Limb (tissue), 2 donors: ENCODE results near the gene TMEM154.
"Not testable (repeated sequence)": the region's sequence is repeated elsewhere in the genome, so short reads cannot be mapped to it uniquely, and the experiment has no call there.

Experiments
- DNase-seq, 2 donors: peaks; one replicate each; pipeline ENCODE4 v3.0.0-alpha.2; 2016; ENCODE audit errors: extremely low spot score in 2 of 2

Gene TMEM154

DNA sequence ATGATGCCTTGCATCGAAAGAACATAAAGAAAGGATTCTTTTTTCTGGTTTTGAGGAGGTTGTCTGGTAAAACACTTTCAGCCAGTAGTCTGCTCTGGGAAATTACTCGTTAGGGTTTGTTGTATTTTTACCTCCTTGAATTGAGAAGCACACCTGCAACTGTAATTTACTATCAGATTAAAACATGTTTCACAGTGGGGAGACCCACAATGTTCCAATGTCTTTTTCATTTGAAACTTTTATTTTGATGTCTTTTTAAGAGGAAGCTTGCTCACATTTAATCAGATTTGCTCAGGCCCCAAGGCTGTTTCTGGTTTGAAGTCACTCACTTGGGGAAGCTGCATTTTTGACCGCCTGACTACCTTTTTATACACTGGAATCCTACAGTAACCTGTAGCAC, 12.0 kb downstream of the TMEM154 start:
- no peak for DNase-seq

DNA sequence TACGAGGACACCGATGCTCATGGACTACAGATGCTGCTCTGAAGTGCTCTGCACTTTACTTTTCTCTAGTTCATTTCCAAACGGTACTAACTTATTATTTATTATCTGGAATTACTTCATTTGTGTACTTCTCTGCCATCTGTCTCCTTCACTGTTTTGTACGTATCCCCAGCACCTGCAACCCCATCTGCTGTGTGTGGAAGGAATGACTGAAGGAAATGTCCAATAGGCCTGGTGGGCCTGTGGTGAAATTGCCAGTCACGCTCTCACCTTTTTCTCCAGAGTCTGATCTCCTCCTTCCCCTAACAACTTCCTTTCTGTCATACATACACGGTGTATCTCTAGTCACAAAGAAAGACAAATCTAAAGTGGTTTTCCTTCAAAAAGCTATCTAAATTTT, 12.9 kb downstream of the TMEM154 start:
- no peak for DNase-seq

DNA sequence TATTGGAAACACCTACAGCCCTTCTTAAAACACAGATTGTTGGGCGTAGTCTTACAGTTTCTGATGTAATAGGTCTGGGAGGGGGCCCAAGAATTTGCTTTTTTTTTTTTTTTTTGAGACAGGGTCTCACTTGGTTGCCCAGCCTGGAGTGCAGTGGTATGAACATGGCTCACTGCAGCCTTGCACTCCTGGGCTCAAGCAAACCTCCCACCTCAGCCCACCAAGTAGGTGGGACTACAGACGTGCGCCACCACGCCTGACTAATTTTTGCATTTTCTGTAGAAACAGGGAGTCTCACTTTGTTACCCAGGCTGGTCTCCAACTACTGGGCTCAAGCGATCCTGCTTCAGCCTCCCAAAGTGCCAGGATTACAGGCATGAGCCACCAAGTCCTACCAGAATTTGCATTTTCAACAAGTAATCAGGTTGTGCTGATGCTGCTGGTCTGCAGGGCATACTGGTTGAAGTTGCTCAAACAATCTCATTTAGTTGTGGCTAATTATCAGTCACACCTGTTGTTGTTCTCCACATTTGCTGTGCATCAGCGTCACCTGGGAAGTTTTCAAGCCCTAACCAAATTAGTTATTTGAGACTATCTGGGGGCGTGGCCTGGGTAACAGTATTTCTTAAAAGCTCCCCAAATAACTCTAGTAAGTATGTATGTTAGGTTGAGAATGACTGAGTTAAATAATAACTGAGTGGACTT, 14.0 kb downstream of the TMEM154 start:
- DNase-seq, result no peak

DNA sequence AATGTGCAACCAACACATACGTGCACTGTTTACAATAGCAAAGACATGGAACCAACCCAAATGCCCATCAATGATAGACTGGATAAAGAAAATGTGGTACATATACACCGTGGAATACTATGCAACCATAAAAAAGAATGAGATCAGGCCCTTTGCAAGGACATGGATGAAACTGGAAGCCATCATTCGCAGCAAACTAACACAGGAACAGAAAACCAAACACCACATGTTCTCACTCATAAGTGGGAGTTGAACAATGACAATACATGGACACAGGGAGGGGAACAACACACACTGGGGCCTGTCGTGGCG, 15.8 kb downstream of the TMEM154 start:
- not testable (repeated sequence) for DNase-seq

DNA sequence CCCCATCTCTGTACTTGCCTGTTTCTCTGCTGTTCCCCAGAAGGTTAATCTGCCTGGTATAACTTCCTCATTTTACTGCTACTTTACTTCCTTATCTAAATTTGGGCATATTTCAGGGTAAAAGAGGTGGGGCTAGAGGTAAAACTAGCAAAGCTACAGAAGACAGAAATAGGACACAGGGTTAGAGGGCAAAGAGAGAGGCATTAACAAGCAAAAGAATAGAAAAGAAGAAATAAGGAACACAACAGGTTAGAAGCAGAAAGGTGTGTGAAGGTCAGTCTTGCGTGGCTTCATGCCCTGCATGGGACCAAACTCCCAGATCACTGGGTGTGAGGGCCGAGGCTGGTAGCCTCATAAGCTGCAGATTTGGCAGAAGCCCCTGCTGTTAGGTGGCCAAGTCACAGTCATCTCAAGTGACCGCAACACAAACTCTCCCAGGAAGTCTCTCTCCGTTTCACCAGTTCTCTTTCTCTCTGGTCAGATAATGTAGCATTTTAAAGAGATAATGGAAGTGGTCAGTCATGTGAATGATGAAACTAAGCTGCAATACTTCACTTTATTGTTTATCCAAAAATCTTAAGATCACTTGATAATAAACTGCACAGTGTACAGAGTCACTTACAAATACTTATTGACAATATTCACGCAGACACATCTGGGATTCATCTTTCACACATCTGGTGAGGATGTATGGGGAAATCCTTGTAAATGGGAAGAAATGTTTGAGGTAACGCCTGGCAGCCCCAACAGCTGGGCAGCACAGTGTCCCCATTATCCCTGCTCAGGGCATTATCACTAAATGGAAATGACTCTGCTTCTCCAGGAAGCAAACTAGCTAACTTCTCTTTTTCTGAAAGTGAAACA, 16.4 kb downstream of the TMEM154 start:
- DNase-seq, result no peak

DNA sequence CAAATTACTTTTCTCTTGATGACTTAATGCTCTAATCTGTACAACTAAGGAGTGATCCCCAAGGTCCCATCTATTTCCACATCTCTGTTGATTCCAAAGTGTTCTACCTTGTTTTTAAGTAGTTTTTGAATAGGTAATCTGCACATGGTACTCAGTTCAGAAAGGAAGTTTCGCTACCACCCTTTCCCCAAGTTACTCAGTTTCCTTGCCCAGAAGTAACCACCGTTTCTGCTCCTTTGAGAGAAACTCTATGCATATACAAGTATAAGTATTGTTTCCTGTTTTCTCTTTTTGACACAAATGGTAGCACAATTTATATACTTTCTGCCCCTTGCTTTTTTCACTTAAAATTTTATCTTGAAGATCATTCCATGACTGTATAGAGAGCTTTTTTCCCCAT, 18.1 kb downstream of the TMEM154 start:
- DNase-seq, result no peak

DNA sequence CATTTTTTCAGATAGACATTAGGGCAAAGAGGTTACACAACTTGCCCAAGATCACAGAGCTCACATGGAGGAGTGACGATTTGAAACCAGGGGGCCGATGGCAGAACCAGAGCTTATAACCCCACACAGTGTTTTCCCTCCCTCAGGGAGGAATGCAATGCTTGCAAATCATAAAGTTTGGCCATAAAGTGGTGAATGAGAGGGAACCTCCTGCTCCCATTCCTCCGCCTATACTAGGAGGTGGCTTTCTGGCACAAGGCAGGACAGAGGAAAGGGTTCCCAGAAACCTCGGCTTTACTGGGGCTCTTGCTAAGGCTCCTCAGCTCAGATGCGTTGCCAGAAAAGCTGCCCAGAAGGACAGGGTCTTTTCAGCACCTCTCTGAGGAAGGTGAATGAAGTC, 19.3 kb downstream of the TMEM154 start:
- DNase-seq, result no peak

DNA sequence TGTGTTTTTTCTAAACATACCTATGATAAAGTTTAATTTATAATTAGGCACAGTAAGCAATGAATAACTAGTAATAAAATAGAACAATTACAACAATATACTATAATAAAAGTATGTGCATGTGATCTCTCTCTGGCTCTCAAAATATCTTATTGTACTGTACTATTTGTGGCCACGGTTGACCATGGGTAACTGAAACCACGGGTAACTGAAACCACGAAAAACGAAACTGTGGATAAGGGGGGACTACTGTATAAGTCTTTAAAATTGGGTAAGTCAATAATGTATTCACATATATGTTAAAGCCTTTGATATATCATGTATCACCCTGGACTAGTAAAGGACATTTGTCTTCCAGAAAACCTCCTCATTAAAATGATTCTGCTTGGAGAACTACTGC, 20.0 kb downstream of the TMEM154 start:
- DNase-seq, result no peak

DNA sequence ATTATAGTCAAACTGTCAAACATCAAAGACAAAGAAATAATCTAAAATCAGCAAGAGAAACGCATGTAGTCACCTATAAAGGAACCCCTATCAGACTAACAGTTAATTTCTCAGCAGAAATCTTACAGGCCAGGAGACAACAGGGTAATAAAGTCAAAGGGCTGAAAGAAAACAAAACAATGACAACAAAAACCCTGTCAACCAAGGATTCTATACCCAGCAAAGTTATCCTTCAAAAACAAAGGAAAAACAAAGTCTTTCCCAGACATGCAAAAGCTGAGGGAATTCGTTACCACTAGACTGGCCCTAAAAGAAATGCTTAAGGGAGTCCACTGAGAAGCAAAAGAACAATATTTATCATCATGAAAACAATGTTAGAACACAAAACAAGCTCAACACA, 22.1 kb downstream of the TMEM154 start:
- no peak for DNase-seq

DNA sequence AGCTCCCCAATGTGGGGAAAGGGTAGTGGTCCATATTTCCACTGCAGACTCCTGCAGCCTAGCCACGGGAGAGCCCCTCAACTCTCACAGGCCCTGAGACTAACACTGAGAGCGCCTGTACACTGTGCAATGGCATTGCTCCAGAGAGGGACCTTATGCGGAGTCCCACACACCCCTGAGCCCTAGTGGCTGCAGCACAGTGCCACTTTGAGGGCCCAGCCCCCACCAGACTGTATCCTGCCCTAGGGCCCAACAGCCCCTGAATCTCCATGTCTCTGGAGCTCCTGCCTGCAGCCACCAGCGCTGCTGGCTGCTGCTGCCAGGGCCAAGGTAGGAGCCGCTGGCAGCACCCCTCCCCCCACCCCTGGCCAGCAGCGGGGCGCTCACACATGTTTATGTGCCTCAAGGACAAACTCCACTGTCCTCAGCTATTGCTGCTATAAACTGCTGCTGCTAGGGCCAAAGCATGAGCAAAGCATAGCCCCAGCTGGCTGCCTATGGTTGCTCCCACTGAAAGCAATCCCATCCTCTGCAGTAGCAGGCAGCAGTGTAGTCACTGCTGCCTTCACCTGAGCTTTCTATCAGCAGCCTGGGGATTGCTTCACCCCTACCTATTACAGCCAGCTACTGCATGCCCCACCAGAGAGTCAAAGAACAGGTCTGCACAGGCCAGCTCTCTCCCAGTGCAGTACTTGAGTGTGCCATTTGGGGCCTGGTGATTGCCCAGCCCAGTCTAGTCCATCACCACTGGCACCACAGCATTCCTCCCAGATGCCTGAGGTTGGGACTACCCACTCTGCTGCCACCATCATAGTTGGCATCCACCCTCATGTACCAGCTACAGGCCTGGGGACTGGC, 24.3 kb downstream of the TMEM154 start:
- no peak for DNase-seq

DNA sequence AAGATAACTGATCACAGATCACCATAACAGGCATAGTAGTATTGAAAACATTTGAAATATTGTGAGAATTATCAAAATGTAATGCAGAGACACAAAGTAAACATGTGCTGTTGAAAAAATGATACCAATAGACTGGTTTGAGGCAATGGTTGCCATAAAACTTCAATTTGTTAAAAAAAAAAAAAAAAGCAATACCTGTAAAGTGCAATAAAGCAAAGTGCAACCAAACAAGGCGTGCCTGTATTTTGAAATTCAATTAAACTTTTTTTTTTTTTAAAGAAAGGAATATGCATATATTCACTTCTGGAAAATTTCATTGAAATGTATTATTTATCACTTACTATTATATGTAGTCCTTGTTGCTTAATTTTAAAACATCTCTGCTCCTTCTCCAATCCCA, 27.7 kb downstream of the TMEM154 start:
- DNase-seq, result no peak

DNA sequence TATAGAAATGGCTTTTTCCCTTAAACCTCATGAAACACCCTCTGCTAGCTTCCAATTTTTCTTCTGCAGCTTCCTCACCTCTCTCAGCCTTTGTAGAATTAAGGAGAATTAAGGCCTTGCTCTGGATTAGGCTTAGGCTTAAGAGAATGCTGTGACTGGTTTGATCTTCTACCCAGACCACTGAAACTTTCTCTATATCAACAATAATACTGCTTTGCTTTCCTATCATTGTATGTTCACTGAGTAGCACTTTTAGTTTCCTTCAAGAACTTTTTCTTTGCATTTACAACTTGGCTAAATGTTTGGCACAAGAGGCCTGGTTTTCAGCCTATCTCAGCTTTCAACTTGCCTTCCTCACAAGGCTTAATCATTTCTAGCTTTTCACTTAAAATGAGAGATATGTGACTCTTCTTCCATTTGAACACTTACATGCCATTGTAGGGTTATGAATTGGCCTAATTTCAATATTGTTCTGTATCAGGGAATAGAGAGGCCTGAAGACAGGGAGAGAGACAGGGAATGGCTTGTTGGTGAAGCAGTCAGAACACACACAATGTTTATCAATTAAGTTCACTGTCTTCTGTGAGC, 28.2 kb downstream of the TMEM154 start:
- DNase-seq, result no peak

DNA sequence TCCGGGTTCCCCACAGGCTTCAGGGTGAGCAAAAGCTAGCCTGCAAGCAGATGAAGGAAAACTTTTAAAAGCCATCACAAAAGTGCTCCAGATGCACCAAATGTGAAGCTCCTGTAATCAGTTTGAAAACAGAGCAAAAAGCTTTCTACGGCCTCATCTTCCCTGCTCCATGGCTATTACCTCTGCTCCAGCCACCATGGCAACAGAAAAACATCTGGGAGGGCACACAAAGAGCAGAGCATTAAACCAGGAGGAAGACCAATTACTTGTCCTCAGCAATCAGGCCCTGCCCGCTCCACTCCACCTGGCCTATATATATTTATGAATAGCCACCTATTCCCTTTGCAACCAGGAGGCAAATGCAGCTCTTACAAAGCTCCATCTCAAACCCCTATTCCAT, 33.6 kb downstream of the TMEM154 start:
- DNase-seq, result no peak

DNA sequence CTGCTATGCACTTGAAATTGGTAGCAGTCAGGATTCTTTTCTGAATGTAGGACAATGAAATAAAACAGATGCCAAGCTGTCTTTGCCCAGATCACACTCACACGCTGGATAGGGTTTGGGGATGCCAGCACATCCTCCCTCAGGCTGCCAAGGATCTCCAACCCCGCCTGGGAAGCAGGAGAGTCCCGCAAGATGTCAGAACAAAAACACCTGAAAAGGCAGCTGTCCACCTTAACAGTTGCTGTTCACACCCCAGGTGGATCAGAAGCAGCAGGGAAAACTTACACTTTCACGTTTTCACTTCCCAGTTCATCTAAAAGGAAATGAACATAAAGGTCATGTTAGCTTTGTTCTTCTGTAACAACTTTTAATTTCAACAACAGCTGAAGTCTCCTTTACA, 35.7 kb downstream of the TMEM154 start:
- no peak for DNase-seq

DNA sequence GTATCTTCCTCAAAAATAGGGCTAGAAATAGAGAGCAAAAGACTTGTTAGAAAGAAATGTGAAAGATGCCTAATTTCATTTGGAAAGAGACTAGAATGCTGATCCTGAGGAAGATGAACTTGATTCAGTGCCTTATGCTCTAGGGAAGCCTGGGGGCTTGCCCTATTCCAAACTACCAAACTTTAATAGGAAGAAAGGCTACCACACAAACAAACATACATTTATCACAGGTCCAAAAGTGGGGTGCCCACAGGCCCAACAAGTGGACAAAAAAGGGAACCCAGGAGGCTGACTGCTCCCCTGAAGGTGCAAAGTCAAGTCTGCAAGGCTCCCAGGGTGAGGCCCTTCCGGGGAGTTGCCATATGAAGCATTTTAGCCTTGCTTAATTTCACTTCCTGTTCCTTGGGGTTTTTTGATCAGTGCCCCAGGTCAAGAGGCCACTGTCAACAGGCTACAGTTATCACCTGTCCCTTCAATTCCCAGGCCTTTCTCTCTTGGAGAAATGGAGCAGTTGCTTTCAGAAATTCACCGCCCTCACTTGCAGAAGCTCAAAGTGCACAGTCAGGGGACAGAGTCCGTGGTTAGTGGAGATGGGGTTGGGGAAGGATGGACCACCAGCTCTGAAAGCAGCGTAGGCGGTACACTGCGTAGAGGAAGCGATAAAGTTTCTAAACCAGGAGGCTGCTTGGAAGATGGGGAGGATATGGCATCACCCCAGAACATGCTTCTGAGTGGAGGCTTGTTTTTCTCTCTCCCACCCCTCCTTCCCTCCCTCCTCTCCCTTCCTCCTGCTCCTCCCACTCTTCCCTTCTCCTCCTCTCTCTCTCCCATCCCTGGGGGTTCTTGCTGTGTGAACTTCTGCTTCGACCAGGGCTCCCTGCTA, 36.4 kb downstream of the TMEM154 start:
- no peak for DNase-seq

DNA sequence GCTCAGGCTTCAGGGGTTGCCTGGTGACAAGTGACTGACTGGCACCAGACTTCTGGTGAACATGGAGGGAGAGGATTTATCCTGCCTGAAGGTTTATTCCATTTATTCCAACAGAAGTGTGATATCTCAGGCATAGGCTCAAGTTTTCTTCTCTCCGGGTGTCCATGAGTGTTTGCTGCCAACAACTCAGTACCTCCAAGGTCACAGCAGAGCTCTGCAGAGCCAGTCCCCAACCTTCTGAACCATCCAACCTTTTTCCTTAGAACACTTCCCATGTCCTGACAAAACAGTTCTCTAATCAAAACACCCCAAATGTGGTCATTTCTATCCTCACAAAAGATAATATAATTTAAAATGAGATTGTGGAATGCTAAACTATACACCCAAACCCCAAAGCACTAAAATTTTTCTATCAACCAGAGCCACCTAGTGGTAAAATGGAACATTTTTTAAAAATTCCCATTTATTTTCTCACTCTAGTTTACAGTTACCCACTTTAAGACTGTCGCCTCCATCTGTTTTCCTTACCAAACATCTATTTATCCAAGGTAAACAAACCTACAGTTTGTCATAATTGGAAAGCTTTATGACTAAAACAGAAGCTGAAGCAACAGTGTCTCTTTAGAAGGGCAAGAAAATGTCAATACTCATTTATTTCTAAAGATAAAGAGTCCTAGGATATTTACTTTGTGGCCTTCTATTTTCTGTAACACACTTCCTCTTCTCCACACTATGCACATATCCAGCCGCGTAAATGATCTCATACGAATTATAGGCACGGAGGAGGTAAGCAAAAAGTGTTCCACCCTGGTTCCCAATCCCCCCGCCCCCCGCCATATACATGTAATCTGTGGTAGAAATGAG, 39.5 kb downstream of the TMEM154 start:
- DNase-seq, result peak in 1 of 2 donors; percentile 36

DNA sequence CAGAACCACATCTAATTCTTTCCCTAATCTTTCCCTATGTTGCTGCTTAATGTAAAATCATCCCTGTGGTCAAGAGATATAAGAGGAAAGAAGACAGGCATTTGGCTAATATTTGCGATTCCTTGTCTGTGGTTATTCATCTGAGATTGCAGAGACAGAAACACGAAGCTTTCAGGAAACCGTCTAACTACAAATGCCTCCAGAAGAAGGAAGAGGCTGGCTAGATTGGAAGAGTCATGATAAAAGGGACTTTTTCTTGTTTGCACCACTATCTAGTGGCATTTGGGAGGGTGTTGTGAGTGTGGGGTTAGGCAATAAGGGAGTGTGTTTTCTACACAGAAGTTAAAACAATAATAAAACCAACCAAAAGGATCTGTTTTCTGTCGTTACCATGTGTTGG, 43.9 kb downstream of the TMEM154 start:
- no peak for DNase-seq

DNA sequence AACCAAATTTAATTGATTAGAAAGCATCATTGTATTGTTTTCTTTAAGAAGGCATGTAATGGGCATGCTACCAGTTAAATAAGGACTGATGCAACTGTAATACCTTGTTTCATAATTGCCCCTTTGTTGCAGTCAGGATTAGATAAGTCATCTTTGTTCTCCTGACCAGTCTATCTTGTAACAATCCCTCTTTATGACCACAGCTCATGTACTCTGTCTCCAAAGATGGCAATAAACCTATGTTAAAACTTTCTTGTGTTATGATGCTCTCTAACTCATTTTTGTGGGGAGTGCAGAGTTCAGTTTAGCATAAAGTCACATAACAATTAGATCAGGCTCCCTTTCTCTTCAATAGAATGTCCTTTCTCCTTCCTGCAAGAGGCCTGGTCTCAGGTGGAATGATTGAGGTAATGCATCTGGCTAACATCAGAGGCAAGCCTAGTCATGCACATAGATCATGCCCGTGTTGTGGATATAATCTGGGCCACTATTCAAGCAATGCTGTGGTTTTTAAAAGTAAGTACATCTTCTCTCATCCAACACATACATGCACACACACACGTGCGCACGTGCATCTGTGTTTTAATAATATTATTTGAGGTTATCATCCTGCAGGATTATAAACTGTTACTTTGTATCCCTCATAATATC, 45.6 kb downstream of the TMEM154 start:
- no peak for DNase-seq

DNA sequence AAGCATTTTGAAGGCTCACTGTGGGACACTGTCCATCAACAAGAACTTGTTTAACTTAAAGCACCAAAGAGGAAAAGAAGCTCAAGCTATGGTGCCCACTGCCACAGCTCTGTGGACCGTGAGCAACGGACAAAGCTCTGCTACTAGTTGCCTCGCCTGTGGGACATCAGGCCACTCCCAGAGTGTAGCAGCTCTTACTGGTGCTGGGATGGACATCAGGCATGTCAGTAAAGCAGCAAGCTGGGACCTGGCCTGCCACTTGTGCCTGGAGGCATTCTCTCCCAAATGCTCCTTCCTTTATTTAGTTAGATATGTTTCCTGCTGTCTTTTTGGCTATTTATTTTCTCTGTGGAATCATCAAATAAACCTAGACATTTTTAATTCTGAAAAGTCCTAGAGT, 46.7 kb downstream of the TMEM154 start:
- no peak for DNase-seq
